HG02759 (cell line): ENCODE measurements around the gene ZNF528.

Experiments used
- ATAC-seq: cut with Tn5 transposase; IDR thresholded peaks from one replicate; pipeline ENCODE4 v1.9.1; 2021; ENCODE audit warnings: mild to moderate bottlenecking, moderate library complexity; ENCODE audit not compliant: unreplicated experiment

ZNF528 gene

GRCh38 chr19:52397310-52398080 lies at the start of gene ZNF528:
Gene ZNF528, plus strand, starts transcription at chr19:52397849. Its CDS starts 4,165 bp downstream, at chr19:52402014.
- peak; percentile 93 for ATAC-seq

GRCh38 chr19:52351512-52351911 lies 46.1 kb upstream of the ZNF528 start:
- ATAC-seq = no peak

GRCh38 chr19:52366414-52366824 lies 31.2 kb upstream of the ZNF528 start:
- ATAC-seq = no peak

GRCh38 chr19:52369559-52370340 lies 27.9 kb upstream of the ZNF528 start, which contains the start of gene ZNF880:
Gene ZNF880, plus strand, starts transcription at chr19:52369923. Its CDS starts 43 bp downstream, at chr19:52369966.
- ATAC-seq = no peak

GRCh38 chr19:52370341-52370710 lies 27.3 kb upstream of the ZNF528 start:
- ATAC-seq = no peak

- ATAC-seq = no peak
These were observed 6.5 kb upstream of the ZNF528 start for GRCh38 chr19:52391135-52391534.

GRCh38 chr19:52398081-52398441 lies 412 bp downstream of the ZNF528 start:
- ATAC-seq = peak; percentile 21

- no peak for ATAC-seq
These were observed 12.6 kb downstream of the ZNF528 start for GRCh38 chr19:52410276-52410675.

- ATAC-seq = no peak
These were observed 18.1 kb downstream of the ZNF528 start for GRCh38 chr19:52415711-52416110.

- ATAC-seq = no peak
These were observed 31.3 kb downstream of the ZNF528 start, which contains the start of gene ZNF534 for GRCh38 chr19:52428937-52429336. Gene ZNF534, plus strand, starts transcription at chr19:52429148. Its CDS starts 2,327 bp downstream, at chr19:52431475.

GRCh38 chr19:52442179-52442578 lies 44.5 kb downstream of the ZNF528 start:
- no peak for ATAC-seq

GRCh38 chr19:52444506-52444905 lies 46.9 kb downstream of the ZNF528 start:
- ATAC-seq = no peak

- no peak for ATAC-seq
These were observed 53.6 kb downstream of the ZNF528 start for GRCh38 chr19:52451241-52451640.

GRCh38 chr19:52453324-52454094 lies 55.9 kb downstream of the ZNF528 start, which contains the start of gene ZNF578:
Gene ZNF578, plus strand, starts transcription at chr19:52453553. Its CDS starts 48,293 bp downstream, at chr19:52501846.
- no peak for ATAC-seq

- no peak for ATAC-seq
These were observed 67.3 kb downstream of the ZNF528 start for GRCh38 chr19:52464798-52465470.
